Amygdala (tissue), 56 donors: Measurements from ENCODE around the gene SNX11.
"Not testable (repeated sequence)": the region's sequence is repeated elsewhere in the genome, so short reads cannot be mapped to it uniquely, and the experiment has no call there.

ENCODE experiments used
- DNase-seq, 56 donors: peaks; one replicate each; lab custom pipeline; 2025; lab: John Stamatoyannopoulos, UW

The SNX11 gene

GRCh38 chr17:48107137-48108055 lies at the start of gene SNX11:
Gene SNX11, plus strand, starts transcription at chr17:48107766. Its CDS starts 4,278 bp downstream, at chr17:48112044.
- peak in 55 of 56 donors; percentile 64 to 98 (median 91) for DNase-seq

GRCh38 chr17:48058393-48059124 lies 49.0 kb upstream of the SNX11 start:
- no peak for DNase-seq

GRCh38 chr17:48059125-48059668 lies 48.4 kb upstream of the SNX11 start:
- no peak for DNase-seq

GRCh38 chr17:48060249-48060648 lies 47.3 kb upstream of the SNX11 start:
- DNase-seq = no peak

- DNase-seq = no peak
These were observed 45.3 kb upstream of the SNX11 start for GRCh38 chr17:48062273-48062672.

- no peak for DNase-seq
These were observed 42.9 kb upstream of the SNX11 start for GRCh38 chr17:48064638-48065037.

GRCh38 chr17:48066192-48066591 lies 41.4 kb upstream of the SNX11 start:
- DNase-seq = no peak

- DNase-seq = no peak
These were observed 40.9 kb upstream of the SNX11 start for GRCh38 chr17:48066656-48067055.

GRCh38 chr17:48067245-48067644 lies 40.3 kb upstream of the SNX11 start:
- DNase-seq = no peak

- DNase-seq = not testable (repeated sequence)
These were observed 39.8 kb upstream of the SNX11 start for GRCh38 chr17:48067808-48068207.

- no peak for DNase-seq
These were observed 39.0 kb upstream of the SNX11 start for GRCh38 chr17:48068491-48068961.

GRCh38 chr17:48070195-48070594 lies 37.4 kb upstream of the SNX11 start:
- DNase-seq = no peak

GRCh38 chr17:48071654-48072053 lies 35.9 kb upstream of the SNX11 start:
- DNase-seq = no peak

GRCh38 chr17:48072811-48073210 lies 34.8 kb upstream of the SNX11 start:
- DNase-seq = not testable (repeated sequence)

- not testable (repeated sequence) for DNase-seq
These were observed 33.9 kb upstream of the SNX11 start for GRCh38 chr17:48073566-48074094.

- peak in 40 of 56 donors; percentile 5 to 89 (median 42) for DNase-seq
These were observed 33.1 kb upstream of the SNX11 start for GRCh38 chr17:48074322-48075081.

- not testable (repeated sequence) for DNase-seq
These were observed 30.4 kb upstream of the SNX11 start for GRCh38 chr17:48077152-48077551.

GRCh38 chr17:48081858-48082257 lies 25.7 kb upstream of the SNX11 start:
- no peak for DNase-seq

GRCh38 chr17:48084932-48085331 lies 22.6 kb upstream of the SNX11 start:
- DNase-seq = no peak
